Right lobe of liver (tissue), 6 donors: Measurements from ENCODE around the gene PRR18. TPM values are rescaled to one million over a fixed set of nuclear protein-coding genes. Genes with fewer than 3 reads are reported as not detected.
A peak's percentile ranks its signal among the peaks of the same experiment; 100 is the strongest.

Experiments used
- ATAC-seq, 4 donors: fragments of 200-7000 bp; cut with Tn5 transposase; one replicate each; pipeline ENCODE4 v1.9.1; 2020; ENCODE audit warnings: mild to moderate bottlenecking in 4 of 4, moderate library complexity in 4 of 4
- DNase-seq, 3 donors: peaks; one replicate each; pipeline ENCODE4 v3.0.0-alpha.2; 2020
- H3K27ac ChIP-seq, 3 donors: fragments of 200-600 bp; one replicate each; pipeline ENCODE4 v1.8.0; 2022
- H3K27me3 ChIP-seq, 2 donors: fragments of 200-600 bp; one replicate each; pipeline ENCODE4 v1.8.0; 2022
- H3K36me3 ChIP-seq, 4 donors: fragments of 200-600 bp; sonication (generic) in 1 of 4; one replicate each; pipeline versions ENCODE4 v1.5.1 to v1.8.0; 2017 to 2022; ENCODE audit warnings: control low read depth in 1 of 4
- H3K4me1 ChIP-seq, 4 donors: fragments of 200-600 bp; sonication (generic) in 1 of 4; one replicate each; pipeline versions ENCODE4 v1.5.1 to v1.8.0; 2017 to 2022; ENCODE audit warnings: control low read depth in 1 of 4
- H3K4me3 ChIP-seq, 3 donors: fragments of 200-600 bp; one replicate each; pipeline ENCODE4 v1.8.0; 2022
- H3K9me3 ChIP-seq, 4 donors: fragments of 200-600 bp; sonication (generic) in 1 of 4; one replicate each; pipeline versions ENCODE4 v1.5.1 to v1.8.0; 2017 to 2022; ENCODE audit warnings: control low read depth in 1 of 4
- CTCF ChIP-seq, 4 donors: fragments of 200-600 bp in 3 of 4; fragments of 450-650 bp in 1 of 4; IDR thresholded peaks; one replicate each; pipeline versions ENCODE4 v1.5.1 to v1.8.0; 2016 to 2022; ENCODE audit warnings: antibody characterized with exemption in 4 of 4, mild to moderate bottlenecking in 2 of 4
- POLR2A ChIP-seq: fragments of 450-650 bp; IDR thresholded peaks from one replicate; pipeline ENCODE4 v1.6.1; 2017; ENCODE audit warnings: antibody characterized with exemption, mild to moderate bottlenecking
- WGBS: methylation state at CpG from one replicate; pipeline ENCODE4 v1.1.6; 2018; ENCODE audit warnings: low coverage, low lambda C conversion rate; ENCODE audit not compliant: insufficient coverage; ENCODE audit errors: missing lambda C conversion rate; 5-methylcytosine and 5-hydroxymethylcytosine counted together
- intact Hi-C, 2 donors: fragments of 100-400 bp; cut with DNase I; formaldehyde crosslinking; loops; one replicate each; pipeline versions ENCODE4 v1.11.2 to v1.14.1; 2022
- total RNA-seq, 6 experiments: library from RNA; depleted of rRNA in 2 of 6; stranded (reverse); fragments of >200 nt in 2 of 6; fragmentation: NEBNext Ultra II Directional in 3 of 6; extraction: Animal tissue kit (Norgen Biotek cat#: 25700) in 3 of 6; gene quantifications; one replicate each; pipeline versions ENCODE4 v1.1.0 to v1.2.4, GENCODE V29; 2016 to 2023
- donor health status: DM: no; HTN: yes; CAD: no.
- donor health status: DM: no; HTN: no; CAD: no.
- donor health status: DM: no; HTN: no; CAD: no.
- donor health status: DM: no; HTN: yes; CAD: no.
- donor health status: DM: no; HTN: yes; CAD: no.

Gene PRR18
- total RNA-seq, 6 experiments from 2014 or later = 0.39 to 3.6 (median 1.6) TPM

DNA sequence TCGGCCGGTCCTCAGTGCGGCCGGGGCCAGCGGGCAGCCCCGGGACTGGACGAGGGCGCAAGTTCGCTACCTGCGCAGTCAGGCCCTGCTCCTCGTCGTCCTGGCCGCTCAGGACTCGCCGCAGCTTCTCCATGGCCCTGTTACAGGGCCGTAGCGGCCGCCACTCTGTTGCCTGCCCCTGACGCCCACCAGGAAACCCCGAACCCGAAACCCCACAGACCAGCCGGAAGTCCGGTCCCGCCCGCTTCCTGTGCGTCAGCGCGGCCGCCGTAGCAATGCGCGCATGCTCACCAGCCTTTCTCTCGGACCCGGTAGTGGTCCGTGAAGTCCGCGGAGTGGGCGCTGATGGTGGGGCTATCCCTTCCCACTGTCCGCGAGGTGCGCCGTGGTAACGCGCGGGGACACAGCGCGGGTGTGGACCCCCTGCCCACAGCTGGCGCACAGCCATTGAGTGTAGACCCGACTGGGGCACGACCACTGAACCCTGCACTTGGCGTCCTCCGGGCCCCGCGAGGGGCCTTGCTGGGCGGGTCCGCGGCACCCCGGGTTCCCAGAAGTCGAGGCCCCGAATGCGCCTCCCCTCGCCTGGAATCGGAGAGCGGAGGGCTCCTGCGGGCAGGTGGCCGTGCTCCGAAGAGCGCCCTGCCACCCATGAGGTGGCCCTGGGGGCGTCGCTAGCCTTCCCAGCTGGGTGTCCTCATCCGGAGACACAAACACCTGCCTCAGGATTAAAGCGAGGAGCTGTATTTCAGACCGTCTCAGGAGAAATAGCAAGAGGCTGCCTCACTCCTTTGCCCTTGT lies 34.4 kb upstream of the PRR18 start, which contains the start of gene SFT2D1:
Gene SFT2D1 (minus strand): TSS at position 197 of the 801 bp plus-strand sequence. CDS start 64 bp downstream, at position 133.
- Histone ChIP-seq H3K27ac (peak within 1 kb of the TSS; percentile 89 to 96 (median 95)), H3K27me3 (no peaks in the 10 kb centered on the region), H3K36me3 (no peaks in the 10 kb centered on the region), H3K9me3 (no peaks in the 10 kb centered on the region), H3K4me1 (peaks cover 0 to 22% (median 5%) of the 10 kb centered on the region in 4 donors), H3K4me3 (peak within 1 kb of the TSS; percentile 70 to 93 (median 81))
- WGBS = 2% methylated on average over 16 of the region's 73 CpGs
- intact Hi-C loops = no loop called here
- TF ChIP-seq POLR2A (peak; percentile 95), CTCF (IDR thresholded peaks at IDR 0.05) (no peak)
- DNase-seq (peak; percentile 89 to 92 (median 91)), ATAC-seq (peak; percentile 95 to 98 (median 97))

DNA sequence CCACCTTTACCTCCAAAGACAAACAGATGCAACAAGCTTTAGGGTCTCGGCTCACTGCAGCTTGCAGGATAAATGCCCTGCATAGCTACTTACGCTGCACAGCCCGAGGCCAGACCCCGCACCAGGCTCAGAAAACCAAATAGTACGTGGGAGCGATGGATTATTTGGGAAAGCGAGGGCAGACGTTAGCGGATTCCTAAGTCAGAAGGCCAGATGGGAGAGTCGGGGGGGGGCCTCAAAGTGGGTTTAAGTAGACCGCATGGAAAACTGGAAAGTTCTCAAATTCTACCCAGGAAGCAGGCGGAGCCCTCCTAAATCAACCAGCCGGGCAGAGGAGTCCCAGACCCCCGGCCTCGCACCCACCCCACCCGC lies 33.8 kb upstream of the PRR18 start:
- DNase-seq (no peak), ATAC-seq (peak in 3 of 4 donors; percentile 2 to 8 (median 7))
- Histone ChIP-seq H3K27ac (peak overlapping the region; percentile 89 to 96 (median 95)), H3K27me3 (no peaks in the 10 kb centered on the region), H3K36me3 (peaks cover 0 to 5% (median 1%) of the 10 kb centered on the region in 4 donors), H3K4me3 (peak overlapping the region; percentile 70 to 93 (median 81)), H3K9me3 (no peaks in the 10 kb centered on the region), H3K4me1 (peaks cover 0 to 22% (median 5%) of the 10 kb centered on the region in 4 donors)
- TF ChIP-seq POLR2A (no peak), CTCF (IDR thresholded peaks at IDR 0.05) (no peak)
- 1% methylated on average over 10 of the region's 16 CpGs for WGBS
- intact Hi-C loops = no loop called here

- peaks cover 0 to 22% (median 5%) of the 10 kb centered on the region in 4 donors for H3K4me1 ChIP-seq
- no peaks in the 10 kb centered on the region for H3K27me3 ChIP-seq
- WGBS = 16% methylated on average over 7 of the region's 7 CpGs
- no peak for TF ChIP-seq POLR2A
- TF ChIP-seq CTCF (IDR thresholded peaks at IDR 0.05) = no peak
- H3K4me3 ChIP-seq = peak overlapping the region; percentile 70 to 93 (median 81)
- peaks cover 0 to 8% (median 3%) of the 10 kb centered on the region in 4 donors for H3K36me3 ChIP-seq
- H3K27ac ChIP-seq = peak overlapping the region; percentile 89 to 96 (median 95)
- H3K9me3 ChIP-seq = no peaks in the 10 kb centered on the region
- no peak for ATAC-seq
- intact Hi-C loops = no loop called here
- no peak for DNase-seq
Measured at GRCh38 chr6:166341464-166341863, 33.3 kb upstream of the PRR18 start.

DNA sequence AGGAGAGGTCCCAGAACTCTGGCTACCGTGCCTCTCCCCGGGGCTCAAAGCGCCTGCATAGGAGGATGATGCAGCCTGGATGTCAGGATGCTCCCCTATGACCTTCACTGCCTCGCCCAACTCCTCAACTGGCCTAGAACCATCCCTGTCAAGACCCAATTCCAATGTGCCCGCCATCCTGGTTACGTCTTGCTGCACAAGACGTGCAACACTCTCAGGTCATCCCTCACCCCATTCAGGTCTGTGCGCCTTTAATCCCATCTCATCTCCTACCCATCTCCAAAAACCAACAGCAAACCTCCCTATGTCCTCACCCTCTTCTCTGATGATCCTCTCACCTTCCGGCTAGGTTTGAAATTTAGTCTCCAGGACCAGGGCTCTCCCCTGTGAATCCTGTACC lies 30.7 kb upstream of the PRR18 start:
- peaks cover 0 to 22% (median 5%) of the 10 kb centered on the region in 4 donors for H3K4me1 ChIP-seq
- ATAC-seq = no peak
- no peaks in the 10 kb centered on the region for H3K27me3 ChIP-seq
- no peak overlapping the region for H3K27ac ChIP-seq
- H3K4me3 ChIP-seq = no peak overlapping the region
- no peak for DNase-seq
- WGBS = 95% methylated on average over 4 of the region's 9 CpGs
- TF ChIP-seq POLR2A (no peak), CTCF (IDR thresholded peaks at IDR 0.05) (no peak)
- H3K36me3 ChIP-seq = peaks cover 0 to 16% (median 4%) of the 10 kb centered on the region in 4 donors
- H3K9me3 ChIP-seq = no peaks in the 10 kb centered on the region
- intact Hi-C loops = no loop called here
